Hematopoietic multipotent progenitor cell treated with erythropoietin and hydrocortisone succinate and interleukin-3 and kit ligand, for 8 days (in vitro differentiated cells): ENCODE measurements around the gene MAD1L1.

Source experiments
- DNase-seq: peaks from one replicate; pipeline ENCODE4 v3.0.0-alpha.2; 2015

Gene MAD1L1

GRCh38 chr7:1800902-1801301 is 431.8 kb downstream of the MAD1L1 start:
- no peak for DNase-seq

- DNase-seq = no peak
These were observed 434.6 kb downstream of the MAD1L1 start for GRCh38 chr7:1798191-1798590.

GRCh38 chr7:1794888-1795542 is 437.7 kb downstream of the MAD1L1 start:
- DNase-seq = peak; percentile 60

- DNase-seq = no peak
These were observed 445.0 kb downstream of the MAD1L1 start for GRCh38 chr7:1787681-1788235.

- DNase-seq = no peak
These were observed 445.5 kb downstream of the MAD1L1 start for GRCh38 chr7:1787241-1787640.

- DNase-seq = no peak
These were observed 446.9 kb downstream of the MAD1L1 start for GRCh38 chr7:1785839-1786238.

GRCh38 chr7:1781369-1781768 is 451.4 kb downstream of the MAD1L1 start:
- no peak for DNase-seq

GRCh38 chr7:1779445-1779844 is 453.3 kb downstream of the MAD1L1 start:
- no peak for DNase-seq

- no peak for DNase-seq
These were observed 455.6 kb downstream of the MAD1L1 start for GRCh38 chr7:1777122-1777521.

GRCh38 chr7:1775389-1775788 is 457.4 kb downstream of the MAD1L1 start:
- DNase-seq = no peak

- DNase-seq = no peak
These were observed 462.4 kb downstream of the MAD1L1 start for GRCh38 chr7:1770331-1770730.

- DNase-seq = no peak
These were observed 463.2 kb downstream of the MAD1L1 start for GRCh38 chr7:1769286-1770200.

GRCh38 chr7:1768832-1769231 is 463.9 kb downstream of the MAD1L1 start:
- DNase-seq = no peak

GRCh38 chr7:1767524-1767923 is 465.2 kb downstream of the MAD1L1 start:
- DNase-seq = no peak
